Tibial nerve (tissue), 4 donors: ENCODE measurements around the gene NBAS. TPM values are rescaled to one million over a fixed set of nuclear protein-coding genes. Genes with fewer than 3 reads are reported as not detected.

Experiments
- DNase-seq, 2 donors: peaks; one replicate each; pipeline ENCODE4 v3.0.0-alpha.2; 2019; ENCODE audit warnings: low spot score in 2 of 2
- H3K27ac ChIP-seq, 4 donors: fragments of 200-600 bp; sonication (generic) in 3 of 4; one replicate each; pipeline ENCODE4 v1.5.1; 2017 to 2019; ENCODE audit warnings: mild to moderate bottlenecking in 1 of 4
- H3K27me3 ChIP-seq, 2 donors: fragments of 200-600 bp; sonication (generic) in 1 of 2; one replicate each; pipeline versions ENCODE4 v1.5.1 to v1.6.0; 2017 to 2019
- H3K36me3 ChIP-seq, 3 donors: fragments of 200-600 bp; sonication (generic); one replicate each; pipeline ENCODE4 v1.5.1; 2018 to 2019
- H3K4me1 ChIP-seq, 4 donors: fragments of 200-600 bp; sonication (generic) in 3 of 4; one replicate each; pipeline ENCODE4 v1.5.1; 2017 to 2019
- H3K4me3 ChIP-seq, 4 donors: fragments of 200-600 bp; sonication (generic) in 3 of 4; one replicate each; pipeline ENCODE4 v1.5.1; 2017 to 2019; ENCODE audit warnings: mild to moderate bottlenecking in 1 of 4, moderate library complexity in 1 of 4
- H3K9me3 ChIP-seq, 4 donors: fragments of 200-600 bp; sonication (generic) in 3 of 4; one replicate each; pipeline ENCODE4 v1.5.1; 2017 to 2019
- CTCF ChIP-seq, 5 experiments: fragments of 200-600 bp in 3 of 5; fragments of 450-650 bp in 2 of 5; sonication (generic) in 3 of 5; IDR thresholded peaks; one replicate each; pipeline ENCODE4 v1.5.1; 2016 to 2019; ENCODE audit warnings: antibody characterized with exemption in 5 of 5, mild to moderate bottlenecking in 3 of 5, moderate library complexity in 2 of 5
- EP300 ChIP-seq, 2 donors: sonication (generic); formaldehyde crosslinking; IDR thresholded peaks; one replicate each; pipeline ENCODE4 v1.6.1; 2017; ENCODE audit warnings: antibody characterized with exemption in 2 of 2, mild to moderate bottlenecking in 1 of 2
- POLR2A ChIP-seq, 2 donors: fragments of 450-650 bp; IDR thresholded peaks; one replicate each; pipeline ENCODE4 v1.6.1; 2017; ENCODE audit warnings: antibody characterized with exemption in 2 of 2, mild to moderate bottlenecking in 2 of 2, moderate library complexity in 2 of 2
- WGBS, 2 donors: methylation state at CpG; one replicate each; pipeline ENCODE4 v1.1.5; 2018; 5-methylcytosine and 5-hydroxymethylcytosine counted together
- total RNA-seq, 4 donors: library from RNA; depleted of rRNA; stranded (reverse); fragments of >200 nt; gene quantifications; one replicate each; pipeline ENCODE4 v1.1.0, GENCODE V29; 2016

The NBAS gene
- total RNA-seq, 4 donors from 2014 or later, result 49.0 to 59.1 (median 55.1) TPM

- DNase-seq, result no peak
- Histone ChIP-seq H3K36me3 (peaks cover 0 to 54% (median 4%) of the 10 kb centered on the region in 3 donors), H3K4me1 (no peaks in the 10 kb centered on the region), H3K9me3 (no peaks in the 10 kb centered on the region), H3K27me3 (no peaks in the 10 kb centered on the region), H3K4me3 (no peak overlapping the region), H3K27ac (no peak overlapping the region)
- 93 to 94% methylated on average over 2 of the region's 2 CpGs for WGBS, 2 donors
- no peak for TF ChIP-seq EP300 (IDR thresholded peaks at IDR 0.05)
Observed at GRCh38 chr2:15486770-15487169, 74.4 kb downstream of the NBAS start.

- TF ChIP-seq EP300 (IDR thresholded peaks at IDR 0.05) (no peak), CTCF (IDR thresholded peaks at IDR 0.05) (no peak), POLR2A (IDR thresholded peaks at IDR 0.05) (no peak)
- H3K9me3 ChIP-seq, result no peaks in the 10 kb centered on the region
- no peak overlapping the region for H3K27ac ChIP-seq
- no peaks in the 10 kb centered on the region for H3K4me1 ChIP-seq
- DNase-seq, result no peak
- no peaks in the 10 kb centered on the region for H3K27me3 ChIP-seq
- peaks cover 0 to 57% (median 4%) of the 10 kb centered on the region in 3 donors for H3K36me3 ChIP-seq
- H3K4me3 ChIP-seq, result no peak overlapping the region
- 52 to 66% methylated on average over 5 of the region's 5 CpGs for WGBS, 2 donors
Observed at GRCh38 chr2:15485949-15486348, 75.2 kb downstream of the NBAS start.

GRCh38 chr2:15481000-15481399 is 80.1 kb downstream of the NBAS start:
- H3K36me3 ChIP-seq, result peaks cover 0 to 60% (median 5%) of the 10 kb centered on the region in 3 donors
- H3K9me3 ChIP-seq, result no peaks in the 10 kb centered on the region
- no peak overlapping the region for H3K4me3 ChIP-seq
- H3K4me1 ChIP-seq, result no peaks in the 10 kb centered on the region
- 96 to 98% methylated on average over 3 of the region's 3 CpGs for WGBS, 2 donors
- H3K27me3 ChIP-seq, result no peaks in the 10 kb centered on the region
- TF ChIP-seq POLR2A (IDR thresholded peaks at IDR 0.05) (no peak), EP300 (IDR thresholded peaks at IDR 0.05) (no peak), CTCF (IDR thresholded peaks at IDR 0.05) (no peak)
- no peak overlapping the region for H3K27ac ChIP-seq
- no peak for DNase-seq

GRCh38 chr2:15480552-15480951 is 80.6 kb downstream of the NBAS start:
- no peak overlapping the region for H3K4me3 ChIP-seq
- H3K27me3 ChIP-seq, result no peaks in the 10 kb centered on the region
- no peak for TF ChIP-seq CTCF (IDR thresholded peaks at IDR 0.05)
- TF ChIP-seq POLR2A (IDR thresholded peaks at IDR 0.05), result no peak
- TF ChIP-seq EP300 (IDR thresholded peaks at IDR 0.05), result no peak
- H3K36me3 ChIP-seq, result peaks cover 0 to 60% (median 5%) of the 10 kb centered on the region in 3 donors
- no peak for DNase-seq
- H3K27ac ChIP-seq, result no peak overlapping the region
- H3K9me3 ChIP-seq, result no peaks in the 10 kb centered on the region
- H3K4me1 ChIP-seq, result no peaks in the 10 kb centered on the region

GRCh38 chr2:15472876-15473275 is 88.3 kb downstream of the NBAS start:
- H3K27ac ChIP-seq, result no peak overlapping the region
- H3K27me3 ChIP-seq, result no peaks in the 10 kb centered on the region
- no peaks in the 10 kb centered on the region for H3K9me3 ChIP-seq
- H3K4me1 ChIP-seq, result no peaks in the 10 kb centered on the region
- no peak overlapping the region for H3K4me3 ChIP-seq
- no peak for DNase-seq
- 88 to 90% methylated on average over 4 of the region's 4 CpGs for WGBS, 2 donors
- TF ChIP-seq POLR2A (IDR thresholded peaks at IDR 0.05) (no peak), EP300 (IDR thresholded peaks at IDR 0.05) (no peak), CTCF (IDR thresholded peaks at IDR 0.05) (no peak)
- H3K36me3 ChIP-seq, result peaks cover 0 to 92% (median 5%) of the 10 kb centered on the region in 3 donors

GRCh38 chr2:15472133-15472532 is 89.0 kb downstream of the NBAS start:
- no peaks in the 10 kb centered on the region for H3K27me3 ChIP-seq

More at GRCh38 chr2:15472133-15472532, 89.0 kb downstream of the NBAS start:
- TF ChIP-seq EP300 (IDR thresholded peaks at IDR 0.05), result no peak
- TF ChIP-seq POLR2A (IDR thresholded peaks at IDR 0.05), result no peak
- no peak for TF ChIP-seq CTCF (IDR thresholded peaks at IDR 0.05)
- no peak for DNase-seq
- Histone ChIP-seq H3K9me3 (no peaks in the 10 kb centered on the region), H3K27ac (no peak overlapping the region), H3K4me3 (no peak overlapping the region), H3K36me3 (peaks cover 0 to 92% (median 5%) of the 10 kb centered on the region in 3 donors), H3K4me1 (no peaks in the 10 kb centered on the region)
- WGBS, 2 donors, result 82 to 90% methylated on average over 3 of the region's 3 CpGs
